ENCODE measurements around the gene CD81. TPM values are rescaled to one million over a fixed set of nuclear protein-coding genes. Genes with fewer than 3 reads are reported as not detected.
"Not testable (repeated sequence)": the region's sequence is repeated elsewhere in the genome, so short reads cannot be mapped to it uniquely, and the experiment has no call there.

Gene CD81
- total RNA-seq, 1 experiment from 2014 or later = 237 TPM

DNA sequence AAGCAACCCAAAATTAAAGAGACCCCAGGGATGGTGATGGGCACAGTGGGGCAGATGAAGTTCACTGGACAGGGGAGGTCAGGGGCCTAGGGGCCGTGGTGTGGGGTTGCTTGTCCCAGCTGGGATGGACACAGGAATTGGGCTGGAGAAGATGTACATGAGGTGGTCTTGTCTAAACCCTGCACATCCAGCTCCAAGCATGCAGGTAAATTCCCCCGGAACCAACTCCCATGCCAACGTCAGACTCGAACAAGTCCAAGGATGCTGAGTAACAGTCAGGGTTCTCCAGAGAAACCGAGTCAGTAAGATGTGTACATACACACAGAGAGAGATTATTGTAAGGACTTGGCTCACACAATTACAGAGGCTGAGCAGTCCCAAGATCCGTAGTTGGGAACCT is 46.4 kb upstream of the CD81 start:
- TF ChIP-seq, protein P1, sequence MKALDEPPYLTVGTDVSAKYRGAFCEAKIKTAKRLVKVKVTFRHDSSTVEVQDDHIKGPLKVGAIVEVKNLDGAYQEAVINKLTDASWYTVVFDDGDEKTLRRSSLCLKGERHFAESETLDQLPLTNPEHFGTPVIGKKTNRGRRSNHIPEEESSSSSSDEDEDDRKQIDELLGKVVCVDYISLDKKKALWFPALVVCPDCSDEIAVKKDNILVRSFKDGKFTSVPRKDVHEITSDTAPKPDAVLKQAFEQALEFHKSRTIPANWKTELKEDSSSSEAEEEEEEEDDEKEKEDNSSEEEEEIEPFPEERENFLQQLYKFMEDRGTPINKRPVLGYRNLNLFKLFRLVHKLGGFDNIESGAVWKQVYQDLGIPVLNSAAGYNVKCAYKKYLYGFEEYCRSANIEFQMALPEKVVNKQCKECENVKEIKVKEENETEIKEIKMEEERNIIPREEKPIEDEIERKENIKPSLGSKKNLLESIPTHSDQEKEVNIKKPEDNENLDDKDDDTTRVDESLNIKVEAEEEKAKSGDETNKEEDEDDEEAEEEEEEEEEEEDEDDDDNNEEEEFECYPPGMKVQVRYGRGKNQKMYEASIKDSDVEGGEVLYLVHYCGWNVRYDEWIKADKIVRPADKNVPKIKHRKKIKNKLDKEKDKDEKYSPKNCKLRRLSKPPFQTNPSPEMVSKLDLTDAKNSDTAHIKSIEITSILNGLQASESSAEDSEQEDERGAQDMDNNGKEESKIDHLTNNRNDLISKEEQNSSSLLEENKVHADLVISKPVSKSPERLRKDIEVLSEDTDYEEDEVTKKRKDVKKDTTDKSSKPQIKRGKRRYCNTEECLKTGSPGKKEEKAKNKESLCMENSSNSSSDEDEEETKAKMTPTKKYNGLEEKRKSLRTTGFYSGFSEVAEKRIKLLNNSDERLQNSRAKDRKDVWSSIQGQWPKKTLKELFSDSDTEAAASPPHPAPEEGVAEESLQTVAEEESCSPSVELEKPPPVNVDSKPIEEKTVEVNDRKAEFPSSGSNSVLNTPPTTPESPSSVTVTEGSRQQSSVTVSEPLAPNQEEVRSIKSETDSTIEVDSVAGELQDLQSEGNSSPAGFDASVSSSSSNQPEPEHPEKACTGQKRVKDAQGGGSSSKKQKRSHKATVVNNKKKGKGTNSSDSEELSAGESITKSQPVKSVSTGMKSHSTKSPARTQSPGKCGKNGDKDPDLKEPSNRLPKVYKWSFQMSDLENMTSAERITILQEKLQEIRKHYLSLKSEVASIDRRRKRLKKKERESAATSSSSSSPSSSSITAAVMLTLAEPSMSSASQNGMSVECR (CRISPR knock-in tag; IDR thresholded peaks at IDR 0.05; ENCODE audit: borderline replicate concordance) = no peak
- TF ChIP-seq, protein P2, sequence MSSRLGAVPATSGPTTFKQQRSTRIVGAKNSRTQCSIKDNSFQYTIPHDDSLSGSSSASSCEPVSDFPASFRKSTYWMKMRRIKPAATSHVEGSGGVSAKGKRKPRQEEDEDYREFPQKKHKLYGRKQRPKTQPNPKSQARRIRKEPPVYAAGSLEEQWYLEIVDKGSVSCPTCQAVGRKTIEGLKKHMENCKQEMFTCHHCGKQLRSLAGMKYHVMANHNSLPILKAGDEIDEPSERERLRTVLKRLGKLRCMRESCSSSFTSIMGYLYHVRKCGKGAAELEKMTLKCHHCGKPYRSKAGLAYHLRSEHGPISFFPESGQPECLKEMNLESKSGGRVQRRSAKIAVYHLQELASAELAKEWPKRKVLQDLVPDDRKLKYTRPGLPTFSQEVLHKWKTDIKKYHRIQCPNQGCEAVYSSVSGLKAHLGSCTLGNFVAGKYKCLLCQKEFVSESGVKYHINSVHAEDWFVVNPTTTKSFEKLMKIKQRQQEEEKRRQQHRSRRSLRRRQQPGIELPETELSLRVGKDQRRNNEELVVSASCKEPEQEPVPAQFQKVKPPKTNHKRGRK (CRISPR knock-in tag; IDR thresholded peaks at IDR 0.05; ENCODE audit: borderline replicate concordance) = no peak
- TF ChIP-seq ELF4 (CRISPR knock-in tag; IDR thresholded peaks at IDR 0.05; ENCODE audit: low read depth) = no peak
- TF ChIP-seq, protein P3, sequence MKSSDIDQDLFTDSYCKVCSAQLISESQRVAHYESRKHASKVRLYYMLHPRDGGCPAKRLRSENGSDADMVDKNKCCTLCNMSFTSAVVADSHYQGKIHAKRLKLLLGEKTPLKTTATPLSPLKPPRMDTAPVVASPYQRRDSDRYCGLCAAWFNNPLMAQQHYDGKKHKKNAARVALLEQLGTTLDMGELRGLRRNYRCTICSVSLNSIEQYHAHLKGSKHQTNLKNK (CRISPR knock-in tag; IDR thresholded peaks at IDR 0.05) = no peak
- TF ChIP-seq ZNF423 (CRISPR knock-in tag; IDR thresholded peaks at IDR 0.05) = no peak
- TF ChIP-seq FOXP1 (CRISPR knock-in tag; IDR thresholded peaks at IDR 0.05; ENCODE audit: borderline replicate concordance) = no peak
- TF ChIP-seq, protein P4, sequence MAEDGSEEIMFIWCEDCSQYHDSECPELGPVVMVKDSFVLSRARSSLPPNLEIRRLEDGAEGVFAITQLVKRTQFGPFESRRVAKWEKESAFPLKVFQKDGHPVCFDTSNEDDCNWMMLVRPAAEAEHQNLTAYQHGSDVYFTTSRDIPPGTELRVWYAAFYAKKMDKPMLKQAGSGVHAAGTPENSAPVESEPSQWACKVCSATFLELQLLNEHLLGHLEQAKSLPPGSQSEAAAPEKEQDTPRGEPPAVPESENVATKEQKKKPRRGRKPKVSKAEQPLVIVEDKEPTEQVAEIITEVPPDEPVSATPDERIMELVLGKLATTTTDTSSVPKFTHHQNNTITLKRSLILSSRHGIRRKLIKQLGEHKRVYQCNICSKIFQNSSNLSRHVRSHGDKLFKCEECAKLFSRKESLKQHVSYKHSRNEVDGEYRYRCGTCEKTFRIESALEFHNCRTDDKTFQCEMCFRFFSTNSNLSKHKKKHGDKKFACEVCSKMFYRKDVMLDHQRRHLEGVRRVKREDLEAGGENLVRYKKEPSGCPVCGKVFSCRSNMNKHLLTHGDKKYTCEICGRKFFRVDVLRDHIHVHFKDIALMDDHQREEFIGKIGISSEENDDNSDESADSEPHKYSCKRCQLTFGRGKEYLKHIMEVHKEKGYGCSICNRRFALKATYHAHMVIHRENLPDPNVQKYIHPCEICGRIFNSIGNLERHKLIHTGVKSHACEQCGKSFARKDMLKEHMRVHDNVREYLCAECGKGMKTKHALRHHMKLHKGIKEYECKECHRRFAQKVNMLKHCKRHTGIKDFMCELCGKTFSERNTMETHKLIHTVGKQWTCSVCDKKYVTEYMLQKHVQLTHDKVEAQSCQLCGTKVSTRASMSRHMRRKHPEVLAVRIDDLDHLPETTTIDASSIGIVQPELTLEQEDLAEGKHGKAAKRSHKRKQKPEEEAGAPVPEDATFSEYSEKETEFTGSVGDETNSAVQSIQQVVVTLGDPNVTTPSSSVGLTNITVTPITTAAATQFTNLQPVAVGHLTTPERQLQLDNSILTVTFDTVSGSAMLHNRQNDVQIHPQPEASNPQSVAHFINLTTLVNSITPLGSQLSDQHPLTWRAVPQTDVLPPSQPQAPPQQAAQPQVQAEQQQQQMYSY (CRISPR knock-in tag; IDR thresholded peaks at IDR 0.05) = no peak

DNA sequence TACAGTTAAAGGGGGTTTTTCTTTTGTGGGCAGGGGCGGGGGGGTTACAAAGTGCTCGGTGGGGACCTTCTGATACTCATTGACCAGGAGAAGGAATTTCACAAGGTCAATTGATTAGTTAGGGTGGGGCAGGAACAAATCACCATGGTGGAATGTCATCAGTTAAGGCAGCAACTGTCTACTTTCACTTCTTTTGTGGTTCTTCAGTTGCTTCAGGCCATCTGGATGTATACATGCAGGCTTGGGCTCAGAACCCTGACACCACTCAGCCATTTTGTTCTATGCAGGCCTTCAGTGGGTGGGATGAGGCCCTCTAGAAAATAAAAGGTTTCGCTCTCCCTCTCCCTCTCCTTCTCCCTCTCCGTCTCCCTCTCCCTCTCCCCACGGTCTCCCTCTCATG is 45.7 kb upstream of the CD81 start:
- Mint-ChIP-seq H3K9me3 (peaks cover 30% of the 10 kb centered on the region), H3K4me1 (no peaks in the 10 kb centered on the region), H3K27me3 (ENCODE audit: low read depth) (peaks cover 28% of the 10 kb centered on the region), H3K4me3 (no peak overlapping the region), H3K27ac (no peak overlapping the region), H3K36me3 (peaks cover 23% of the 10 kb centered on the region)
- ChIA-PET POLR2A (no interaction called here), CTCF (interaction anchor here (1.0 kb wide), 1 partner anchor 26 kb away, joined by 3 read pairs; no protein-coding TSS in a partner anchor)
- ATAC-seq (no peak), DNase-seq (ENCODE audit: low spot score) (no peak)
- TF ChIP-seq, protein P5, sequence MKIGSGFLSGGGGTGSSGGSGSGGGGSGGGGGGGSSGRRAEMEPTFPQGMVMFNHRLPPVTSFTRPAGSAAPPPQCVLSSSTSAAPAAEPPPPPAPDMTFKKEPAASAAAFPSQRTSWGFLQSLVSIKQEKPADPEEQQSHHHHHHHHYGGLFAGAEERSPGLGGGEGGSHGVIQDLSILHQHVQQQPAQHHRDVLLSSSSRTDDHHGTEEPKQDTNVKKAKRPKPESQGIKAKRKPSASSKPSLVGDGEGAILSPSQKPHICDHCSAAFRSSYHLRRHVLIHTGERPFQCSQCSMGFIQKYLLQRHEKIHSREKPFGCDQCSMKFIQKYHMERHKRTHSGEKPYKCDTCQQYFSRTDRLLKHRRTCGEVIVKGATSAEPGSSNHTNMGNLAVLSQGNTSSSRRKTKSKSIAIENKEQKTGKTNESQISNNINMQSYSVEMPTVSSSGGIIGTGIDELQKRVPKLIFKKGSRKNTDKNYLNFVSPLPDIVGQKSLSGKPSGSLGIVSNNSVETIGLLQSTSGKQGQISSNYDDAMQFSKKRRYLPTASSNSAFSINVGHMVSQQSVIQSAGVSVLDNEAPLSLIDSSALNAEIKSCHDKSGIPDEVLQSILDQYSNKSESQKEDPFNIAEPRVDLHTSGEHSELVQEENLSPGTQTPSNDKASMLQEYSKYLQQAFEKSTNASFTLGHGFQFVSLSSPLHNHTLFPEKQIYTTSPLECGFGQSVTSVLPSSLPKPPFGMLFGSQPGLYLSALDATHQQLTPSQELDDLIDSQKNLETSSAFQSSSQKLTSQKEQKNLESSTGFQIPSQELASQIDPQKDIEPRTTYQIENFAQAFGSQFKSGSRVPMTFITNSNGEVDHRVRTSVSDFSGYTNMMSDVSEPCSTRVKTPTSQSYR (CRISPR knock-in tag; IDR thresholded peaks at IDR 0.05) = no peak
- TF ChIP-seq, protein P4 (CRISPR knock-in tag; IDR thresholded peaks at IDR 0.05) = no peak

More for the DNA sequence above, 46.4 kb upstream of the CD81 start:
- no peaks in the 10 kb centered on the region for H3K4me1 Mint-ChIP-seq
- peaks cover 23% of the 10 kb centered on the region for H3K36me3 Mint-ChIP-seq
- ATAC-seq = no peak
- peaks cover 27% of the 10 kb centered on the region for H3K9me3 Mint-ChIP-seq
- peaks cover 26% of the 10 kb centered on the region for H3K27me3 Mint-ChIP-seq (ENCODE audit: low read depth)
- POLR2A ChIA-PET = no interaction called here
- CTCF ChIA-PET = interaction anchor here (1.0 kb wide), 1 partner anchor 26 kb away, joined by 3 read pairs; no protein-coding TSS in a partner anchor
- no peak for DNase-seq (ENCODE audit: low spot score)
- H3K27ac Mint-ChIP-seq = no peak overlapping the region
- H3K4me3 Mint-ChIP-seq = no peak overlapping the region

DNA sequence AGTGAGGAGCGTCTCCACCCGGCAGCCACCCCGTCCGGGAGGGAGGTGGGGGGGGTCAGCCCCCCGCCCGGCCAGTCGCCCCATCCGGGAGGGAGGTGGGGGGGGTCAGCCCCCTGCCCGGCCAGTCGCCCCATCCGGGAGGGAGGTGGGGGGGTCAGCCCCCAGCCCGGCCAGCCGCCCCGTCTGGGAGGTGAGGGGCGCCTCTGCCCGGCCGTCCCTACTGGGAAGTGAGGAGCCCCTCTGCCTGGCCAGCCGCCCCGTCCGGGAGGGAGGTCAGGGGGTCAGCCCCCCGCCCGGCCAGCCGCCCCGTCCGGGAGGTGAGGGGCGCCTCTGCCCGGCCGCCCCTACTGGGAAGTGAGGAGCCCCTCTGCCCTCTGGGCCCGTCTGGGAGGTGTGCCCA is 44.5 kb upstream of the CD81 start:
- H3K27ac Mint-ChIP-seq; POLR2A ChIA-PET; CTCF ChIA-PET; H3K4me1 Mint-ChIP-seq; ATAC-seq; DNase-seq (ENCODE audit: low spot score); H3K4me3 Mint-ChIP-seq: not testable (repeated sequence)
- H3K27me3 Mint-ChIP-seq (ENCODE audit: low read depth) = peaks cover 38% of the 10 kb centered on the region
- H3K9me3 Mint-ChIP-seq = peaks cover 30% of the 10 kb centered on the region
- peaks cover 23% of the 10 kb centered on the region for H3K36me3 Mint-ChIP-seq

DNA sequence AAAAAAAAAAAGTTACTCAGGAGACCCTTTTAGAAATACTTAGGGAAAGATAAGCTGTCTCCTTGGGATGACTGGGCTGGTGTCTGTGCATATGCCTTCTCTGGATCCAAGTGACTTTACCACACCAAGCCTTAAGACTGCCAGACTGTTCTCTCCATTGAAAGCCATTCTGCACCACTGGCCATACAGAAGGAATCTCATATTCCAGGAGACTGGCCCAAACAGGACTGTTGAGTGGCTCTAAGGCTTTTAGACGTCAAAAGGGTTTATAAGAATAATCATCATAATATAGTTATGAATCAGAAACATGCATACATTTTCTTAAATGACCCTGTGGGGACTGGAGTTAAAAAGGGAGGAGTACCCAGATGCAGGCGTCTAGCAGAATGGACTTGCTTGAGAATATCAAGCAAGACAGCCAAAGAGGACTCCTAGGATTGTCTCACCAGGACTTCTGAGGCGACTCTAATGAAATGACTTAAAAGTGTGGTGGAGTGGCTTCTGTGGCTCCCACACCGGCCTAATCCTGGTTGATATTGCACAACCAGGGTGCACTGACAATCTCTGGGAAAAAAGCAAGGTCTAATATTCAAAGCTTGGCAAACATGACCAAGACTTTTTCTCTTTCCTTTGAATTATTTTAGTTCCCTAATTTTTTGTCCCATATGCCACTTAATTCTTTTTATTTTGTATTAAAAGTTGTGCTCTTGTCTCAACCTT is 43.5 kb upstream of the CD81 start:
- Mint-ChIP-seq H3K9me3 (peaks cover 30% of the 10 kb centered on the region), H3K36me3 (peaks cover 23% of the 10 kb centered on the region), H3K27me3 (ENCODE audit: low read depth) (peaks cover 37% of the 10 kb centered on the region)
- H3K4me3 Mint-ChIP-seq; DNase-seq (ENCODE audit: low spot score); ATAC-seq; H3K4me1 Mint-ChIP-seq; H3K27ac Mint-ChIP-seq; CTCF ChIA-PET; POLR2A ChIA-PET: not testable (repeated sequence)

Data from WTC11 (cell line).